Neural progenitor cell (in vitro differentiated cells): ENCODE measurements around the gene GTF3C4. TPM values are rescaled to one million over a fixed set of nuclear protein-coding genes. Genes with fewer than 3 reads are reported as not detected.

Experiments
- DNase-seq: peaks from one replicate; pipeline ENCODE4 v3.0.0-alpha.2; 2016; ENCODE audit warnings: low spot score
- H2AFZ ChIP-seq: fragments of 200-600 bp; sonication (generic); replicated peaks from 2 replicates; pipeline ENCODE4 v1.6.1; 2016; ENCODE audit warnings: antibody characterized with exemption
- H3F3A ChIP-seq: fragments of 200-600 bp; sonication (generic); 2 replicates; pipeline ENCODE4 v1.6.1; 2016; ENCODE audit warnings: antibody characterized with exemption, low read depth
- H3K27ac ChIP-seq: fragments of 200-600 bp; sonication (generic); 2 replicates; pipeline ENCODE4 v1.5.1; 2016; ENCODE audit warnings: mild to moderate bottlenecking
- H3K27me3 ChIP-seq: fragments of 200-600 bp; sonication (generic); 2 replicates; pipeline ENCODE4 v1.6.1; 2016; ENCODE audit warnings: mild to moderate bottlenecking, moderate library complexity
- H3K36me3 ChIP-seq: fragments of 200-600 bp; sonication (generic); 2 replicates; pipeline ENCODE4 v1.5.1; 2016
- H3K4me1 ChIP-seq: fragments of 200-600 bp; sonication (generic); 2 replicates; pipeline ENCODE4 v1.6.1; 2016; ENCODE audit warnings: mixed run types
- H3K4me2 ChIP-seq: fragments of 200-600 bp; sonication (generic); 2 replicates; pipeline ENCODE4 v1.6.1; 2016
- H3K4me3 ChIP-seq: fragments of 200-600 bp; sonication (generic); 2 replicates; pipeline ENCODE4 v1.5.1; 2016
- H3K79me2 ChIP-seq: fragments of 200-600 bp; sonication (generic); 2 replicates; pipeline ENCODE4 v1.6.1; 2016; ENCODE audit warnings: low read depth
- H3K9ac ChIP-seq: fragments of 200-600 bp; sonication (generic); 2 replicates; pipeline ENCODE4 v1.6.1; 2016
- H3K9me3 ChIP-seq: fragments of 200-600 bp; sonication (generic); 2 replicates; pipeline ENCODE4 v1.5.1; 2016; ENCODE audit warnings: low read depth
- H4K20me1 ChIP-seq: fragments of 200-600 bp; sonication (generic); 2 replicates; pipeline ENCODE4 v1.6.1; 2016; ENCODE audit warnings: low read depth
- H3K27ac Mint-ChIP-seq: 3 replicates; pipeline ENCODE4 v1.8.0; 2021; ENCODE audit warnings: mixed read lengths
- H3K27me3 Mint-ChIP-seq: 2 replicates; pipeline ENCODE4 v1.8.0; 2022; ENCODE audit warnings: low read depth, mild to moderate bottlenecking, inconsistent platforms, moderate library complexity, mixed read lengths; ENCODE audit not compliant: insufficient read depth
- H3K36me3 Mint-ChIP-seq: 3 replicates; pipeline ENCODE4 v1.8.0; 2021; ENCODE audit warnings: mixed read lengths
- H3K4me1 Mint-ChIP-seq: 3 replicates; pipeline ENCODE4 v1.8.0; 2021; ENCODE audit warnings: mixed read lengths
- H3K4me3 Mint-ChIP-seq: 3 replicates; pipeline ENCODE4 v1.8.0; 2021; ENCODE audit warnings: mild to moderate bottlenecking, moderate library complexity, mixed read lengths
- H3K9me3 Mint-ChIP-seq: 3 replicates; pipeline ENCODE4 v1.8.0; 2020; ENCODE audit warnings: mixed read lengths
- CTCF ChIP-seq: fragments of 200-600 bp; sonication (generic); IDR thresholded peaks from 2 replicates; pipeline ENCODE4 v1.5.1; 2017; ENCODE audit warnings: antibody characterized with exemption, mild to moderate bottlenecking
- EZH2 ChIP-seq: fragments of 200-600 bp; sonication (generic); IDR thresholded peaks from 2 replicates; pipeline ENCODE4 v1.6.1; 2017; ENCODE audit warnings: antibody characterized with exemption, mild to moderate bottlenecking, moderate library complexity
- EZH2phosphoT487 ChIP-seq: fragments of 200-600 bp; sonication (generic); IDR thresholded peaks from 2 replicates; pipeline ENCODE4 v1.6.1; 2017; ENCODE audit warnings: antibody characterized with exemption
- total RNA-seq: library from RNA; depleted of rRNA; stranded (reverse); fragments of >200 nt; gene quantifications from 2 replicates; pipeline ENCODE4 v1.2.3, GENCODE V29; 2015; ENCODE audit warnings: low replicate concordance

GTF3C4 gene
- total RNA-seq, 1 donor from 2014 or later, result 31.4 TPM

- no peaks in the 10 kb centered on the region for H3K4me1 ChIP-seq
- peaks cover 8% of the 10 kb centered on the region for H3K36me3 Mint-ChIP-seq
These were observed 32.5 kb upstream of the GTF3C4 start for GRCh38 chr9:132637801-132638200.

GRCh38 chr9:132638240-132638639 is 32.0 kb upstream of the GTF3C4 start:
- no peaks in the 10 kb centered on the region for H4K20me1 ChIP-seq
- no peaks in the 10 kb centered on the region for H3K9me3 Mint-ChIP-seq
- H3K36me3 Mint-ChIP-seq, result peaks cover 10% of the 10 kb centered on the region
- H3K27ac ChIP-seq, result no peak overlapping the region
- no peak for DNase-seq
- no peak overlapping the region for H3K4me3 Mint-ChIP-seq
- TF ChIP-seq EZH2, result no peak
- TF ChIP-seq CTCF, result no peak
- TF ChIP-seq EZH2phosphoT487, result no peak
- no peak overlapping the region for H3K4me2 ChIP-seq
- H3K4me3 ChIP-seq, result no peak overlapping the region
- H3K27me3 ChIP-seq, result no peaks in the 10 kb centered on the region
- peaks cover 4% of the 10 kb centered on the region for H3K4me1 Mint-ChIP-seq
- H2AFZ ChIP-seq, result no peak overlapping the region
- no peaks in the 10 kb centered on the region for H3K79me2 ChIP-seq
- no peak overlapping the region for H3K27ac Mint-ChIP-seq
- no peak overlapping the region for H3K9ac ChIP-seq
- H3K36me3 ChIP-seq, result no peaks in the 10 kb centered on the region
- no peaks in the 10 kb centered on the region for H3K4me1 ChIP-seq
- H3F3A ChIP-seq, result no peaks in the 10 kb centered on the region
- H3K27me3 Mint-ChIP-seq, result no peaks in the 10 kb centered on the region
- H3K9me3 ChIP-seq, result no peaks in the 10 kb centered on the region

More at GRCh38 chr9:132637801-132638200, 32.5 kb upstream of the GTF3C4 start:
- H3K9me3 ChIP-seq, result no peaks in the 10 kb centered on the region
- H3K27me3 Mint-ChIP-seq, result no peaks in the 10 kb centered on the region
- H2AFZ ChIP-seq, result no peak overlapping the region
- H3K9me3 Mint-ChIP-seq, result no peaks in the 10 kb centered on the region
- no peaks in the 10 kb centered on the region for H3K36me3 ChIP-seq
- H3K4me3 ChIP-seq, result no peak overlapping the region
- H3K27ac ChIP-seq, result no peak overlapping the region
- TF ChIP-seq EZH2 (no peak), CTCF (no peak), EZH2phosphoT487 (no peak)
- H3K4me2 ChIP-seq, result no peak overlapping the region
- no peak overlapping the region for H3K9ac ChIP-seq
- H3K4me3 Mint-ChIP-seq, result no peak overlapping the region
- DNase-seq, result no peak
- no peak overlapping the region for H3K27ac Mint-ChIP-seq
- H4K20me1 ChIP-seq, result no peaks in the 10 kb centered on the region
- no peaks in the 10 kb centered on the region for H3K27me3 ChIP-seq
- no peaks in the 10 kb centered on the region for H3F3A ChIP-seq
- no peaks in the 10 kb centered on the region for H3K79me2 ChIP-seq
- H3K4me1 Mint-ChIP-seq, result peaks cover 4% of the 10 kb centered on the region

GRCh38 chr9:132639322-132639721 is 30.9 kb upstream of the GTF3C4 start:
- Histone ChIP-seq H3K4me2 (no peak overlapping the region), H3K27ac (no peak overlapping the region), H3K79me2 (no peaks in the 10 kb centered on the region), H3K27me3 (no peaks in the 10 kb centered on the region), H2AFZ (no peak overlapping the region), H3K36me3 (no peaks in the 10 kb centered on the region), H3K4me1 (no peaks in the 10 kb centered on the region), H4K20me1 (no peaks in the 10 kb centered on the region), H3K9me3 (no peaks in the 10 kb centered on the region), H3K4me3 (no peak overlapping the region), H3K9ac (no peak overlapping the region), H3F3A (no peaks in the 10 kb centered on the region)
- no peak for TF ChIP-seq EZH2
- Mint-ChIP-seq H3K27me3 (no peaks in the 10 kb centered on the region), H3K4me1 (peaks cover 4% of the 10 kb centered on the region), H3K4me3 (no peak overlapping the region), H3K9me3 (no peaks in the 10 kb centered on the region), H3K27ac (no peak overlapping the region), H3K36me3 (peaks cover 13% of the 10 kb centered on the region)
- no peak for DNase-seq

GRCh38 chr9:132641216-132641615 is 29.0 kb upstream of the GTF3C4 start:
- Histone ChIP-seq H3K27me3 (no peaks in the 10 kb centered on the region), H3K36me3 (no peaks in the 10 kb centered on the region), H3K4me1 (no peaks in the 10 kb centered on the region), H3K9ac (no peak overlapping the region), H3K4me3 (no peak overlapping the region), H3F3A (no peaks in the 10 kb centered on the region), H3K9me3 (no peaks in the 10 kb centered on the region), H3K4me2 (no peak overlapping the region), H4K20me1 (no peaks in the 10 kb centered on the region), H2AFZ (no peak overlapping the region), H3K27ac (no peak overlapping the region), H3K79me2 (no peaks in the 10 kb centered on the region)
- no peak overlapping the region for H3K27ac Mint-ChIP-seq
- H3K27me3 Mint-ChIP-seq, result no peaks in the 10 kb centered on the region
- peaks cover 4% of the 10 kb centered on the region for H3K4me1 Mint-ChIP-seq
- H3K36me3 Mint-ChIP-seq, result peaks cover 27% of the 10 kb centered on the region
- no peak overlapping the region for H3K4me3 Mint-ChIP-seq
- no peak for DNase-seq
- TF ChIP-seq EZH2 (no peak), CTCF (no peak), EZH2phosphoT487 (no peak)
- no peaks in the 10 kb centered on the region for H3K9me3 Mint-ChIP-seq
